Esophagus squamous epithelium (tissue), 4 donors: ENCODE measurements around the gene HEMGN.

ENCODE experiments used
- CTCF ChIP-seq, 6 experiments: fragments of 450-650 bp in 4 of 6; fragments of 200-600 bp in 2 of 6; sonication (generic) in 2 of 6; IDR thresholded peaks; one replicate each; pipeline ENCODE4 v1.5.1; 2016 to 2019; ENCODE audit warnings: antibody characterized with exemption in 6 of 6, mild to moderate bottlenecking in 4 of 6, moderate library complexity in 4 of 6
- POLR2A ChIP-seq, 4 donors: fragments of 450-650 bp; IDR thresholded peaks; one replicate each; pipeline ENCODE4 v1.6.1; 2017; ENCODE audit warnings: antibody characterized with exemption in 4 of 4, mild to moderate bottlenecking in 4 of 4, moderate library complexity in 3 of 4

GRCh38 chr9:97925497-97926334 is 12.3 kb downstream of the HEMGN start:
- TF ChIP-seq CTCF (IDR thresholded peaks at IDR 0.05) (no peak), POLR2A (IDR thresholded peaks at IDR 0.05) (no peak)
